C4-2B (cell line): ENCODE data around the gene TNFRSF19.

Source experiments
- CTCF ChIP-seq: fragments of 450-650 bp; conservative IDR thresholded peaks from 2 replicates; pipeline ENCODE4 v1.5.1; 2017; ENCODE audit warnings: mild to moderate bottlenecking
- ZFX ChIP-seq: fragments of 450-650 bp; IDR thresholded peaks from 2 replicates; pipeline ENCODE4 v1.6.1; 2017

DNA sequence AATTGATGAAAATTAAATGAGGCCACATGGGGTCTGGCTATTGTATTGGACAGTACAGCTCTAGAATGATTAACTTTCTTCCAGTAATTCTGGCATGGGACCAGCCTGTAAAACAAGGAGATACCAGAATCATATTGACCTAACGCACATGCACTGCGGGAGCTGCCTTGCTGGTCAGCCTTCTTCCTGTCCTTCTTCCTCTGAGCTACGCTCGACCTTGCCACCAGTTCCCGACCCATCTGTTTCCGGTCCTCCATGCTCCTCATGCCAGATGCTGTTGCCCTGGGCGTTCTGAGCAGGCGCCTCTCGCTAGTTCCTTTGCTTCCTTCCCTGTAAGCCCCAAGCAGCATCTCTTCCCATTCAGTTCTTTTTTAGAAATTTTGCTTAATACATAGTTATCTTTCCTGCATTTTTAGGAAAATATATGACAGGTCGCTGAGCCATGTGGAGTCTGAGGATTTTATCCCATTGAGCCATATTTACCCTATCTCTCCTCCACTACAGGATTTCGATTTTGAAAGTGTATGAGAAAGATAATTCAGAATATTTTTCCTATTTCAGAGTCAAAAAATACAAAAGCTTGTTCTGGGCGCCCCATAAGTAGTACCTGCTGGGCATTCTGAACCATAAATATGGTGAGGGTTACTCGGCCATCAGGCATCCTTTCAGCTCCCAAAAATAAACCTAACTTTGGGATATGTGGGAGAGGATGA lies 38.6 kb downstream of the TNFRSF19 start:
- TF ChIP-seq CTCF, result no peak
- TF ChIP-seq ZFX, result no peak
